ENCODE measurements around the gene PARP8. TPM values are rescaled to one million over a fixed set of nuclear protein-coding genes. Genes with fewer than 3 reads are reported as not detected.

PARP8 gene, protein sequence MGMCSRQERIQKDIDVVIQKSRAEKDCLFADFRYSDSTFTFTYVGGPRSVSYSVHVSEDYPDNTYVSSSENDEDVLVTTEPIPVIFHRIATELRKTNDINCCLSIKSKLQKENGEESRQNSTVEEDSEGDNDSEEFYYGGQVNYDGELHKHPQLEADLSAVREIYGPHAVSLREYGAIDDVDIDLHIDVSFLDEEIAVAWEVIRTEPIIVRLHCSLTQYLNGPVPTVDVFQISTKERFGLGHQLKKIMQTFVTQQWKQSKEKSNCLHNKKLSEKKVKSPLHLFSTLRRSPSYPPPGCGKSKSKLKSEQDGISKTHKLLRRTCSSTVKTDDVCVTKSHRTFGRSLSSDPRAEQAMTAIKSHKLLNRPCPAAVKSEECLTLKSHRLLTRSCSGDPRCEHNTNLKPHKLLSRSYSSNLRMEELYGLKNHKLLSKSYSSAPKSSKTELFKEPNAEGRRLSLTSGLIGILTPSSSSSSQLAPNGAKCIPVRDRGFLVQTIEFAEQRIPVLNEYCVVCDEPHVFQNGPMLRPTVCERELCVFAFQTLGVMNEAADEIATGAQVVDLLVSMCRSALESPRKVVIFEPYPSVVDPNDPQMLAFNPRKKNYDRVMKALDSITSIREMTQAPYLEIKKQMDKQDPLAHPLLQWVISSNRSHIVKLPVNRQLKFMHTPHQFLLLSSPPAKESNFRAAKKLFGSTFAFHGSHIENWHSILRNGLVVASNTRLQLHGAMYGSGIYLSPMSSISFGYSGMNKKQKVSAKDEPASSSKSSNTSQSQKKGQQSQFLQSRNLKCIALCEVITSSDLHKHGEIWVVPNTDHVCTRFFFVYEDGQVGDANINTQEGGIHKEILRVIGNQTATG
- total RNA-seq: 7.6 and 8.8 TPM in 2 replicates

DNA sequence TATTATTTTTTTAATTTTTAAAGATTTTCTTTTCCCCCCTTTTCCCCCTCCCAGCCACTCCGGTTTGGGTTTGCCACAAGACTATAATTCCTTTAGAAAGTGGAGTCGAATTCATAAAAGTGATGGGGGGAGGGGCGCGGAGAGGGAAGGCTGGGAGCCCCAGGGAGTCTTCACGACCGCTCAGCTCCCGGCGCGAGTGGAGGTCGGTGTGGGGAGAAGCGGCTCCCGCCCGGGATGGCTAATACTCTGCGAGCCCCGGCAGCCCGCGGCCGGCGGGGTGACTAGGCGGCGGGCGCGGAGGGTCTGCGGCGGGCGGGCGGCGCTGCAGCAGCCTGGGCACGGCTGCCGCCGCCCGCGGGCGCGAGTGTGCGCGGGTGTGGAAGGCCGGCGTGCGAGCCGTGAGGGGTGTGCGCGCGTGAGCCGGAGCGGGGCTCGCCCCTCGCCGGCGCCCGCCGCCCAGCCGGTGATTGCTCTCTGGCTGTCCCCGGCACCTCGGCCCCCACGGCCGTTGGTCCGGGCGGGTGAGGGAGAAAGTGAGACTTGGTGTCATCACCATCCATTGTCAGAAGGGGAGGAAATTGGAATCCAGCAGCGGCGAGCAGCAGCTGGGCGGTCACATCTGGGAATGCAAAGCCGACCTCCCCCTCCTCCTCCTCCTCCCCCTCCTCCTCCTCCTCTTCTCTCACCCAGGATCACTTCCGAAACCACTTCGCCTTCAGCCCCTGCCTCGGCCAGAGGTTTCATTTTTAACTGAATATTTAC is at the start of gene PARP8:
PARP8 (plus strand) TSS at position 377 of the 762 bp plus-strand sequence. CDS start 459 bp downstream, outside the sequence.

Other genes starting within 250 kb of the PARP8 start
- gene EMB, start 225.3 kb upstream of the PARP8 start, total RNA-seq: 28.4 and 46.5 TPM in 2 replicates

All from hair follicular keratinocyte (primary cell).